Measurements from ENCODE around the gene TRAF3.

DNA sequence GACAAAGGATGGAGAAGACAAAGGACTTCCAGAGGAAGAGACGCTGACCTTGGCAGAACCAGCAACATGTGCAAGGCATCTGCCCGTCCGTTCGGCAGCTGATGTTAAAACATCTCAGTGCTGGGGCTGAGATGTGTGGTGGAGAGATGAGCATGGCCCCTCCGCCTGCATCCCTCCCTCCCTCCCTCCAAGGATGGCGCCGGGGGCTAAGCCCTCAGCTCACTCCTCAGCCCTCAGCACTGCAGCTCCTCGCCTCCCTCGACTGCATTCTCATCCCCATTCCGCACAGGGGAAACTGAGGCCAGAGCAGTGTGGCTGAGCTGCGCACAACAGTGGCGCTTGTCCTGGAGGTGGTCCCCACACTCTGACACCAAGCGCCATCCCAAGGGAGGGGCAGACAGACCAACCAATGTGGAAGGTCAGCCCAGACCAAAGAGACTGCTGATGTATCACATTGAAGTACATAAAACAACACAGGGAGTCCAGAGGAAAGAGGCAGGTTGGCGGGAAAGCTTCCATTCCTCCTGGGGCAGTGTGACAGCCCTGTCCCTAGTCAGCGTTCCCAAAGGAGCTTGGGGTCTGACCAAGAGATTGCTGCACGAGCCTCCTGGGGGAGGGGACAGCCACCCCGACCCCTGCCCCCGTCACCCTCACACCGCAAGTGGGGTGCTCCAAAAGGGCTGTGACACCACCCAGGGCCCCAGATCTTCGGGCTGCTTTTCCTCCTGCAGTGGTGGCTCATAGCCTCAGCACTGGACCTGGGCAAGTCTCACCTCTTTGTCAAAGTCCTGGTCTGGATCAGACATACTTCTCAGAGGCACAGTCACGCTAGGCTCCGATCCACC is 160.3 kb downstream of the TRAF3 start:
- no peak for TF ChIP-seq CTCF (IDR thresholded peaks at IDR 0.05)
- TF ChIP-seq ZBTB33 (IDR thresholded peaks at IDR 0.05; ENCODE audit: borderline replicate concordance, low read depth) = no peak

All from SK-N-SH (cell line).